Measurements from ENCODE around the gene THSD7A.

The THSD7A gene

DNA sequence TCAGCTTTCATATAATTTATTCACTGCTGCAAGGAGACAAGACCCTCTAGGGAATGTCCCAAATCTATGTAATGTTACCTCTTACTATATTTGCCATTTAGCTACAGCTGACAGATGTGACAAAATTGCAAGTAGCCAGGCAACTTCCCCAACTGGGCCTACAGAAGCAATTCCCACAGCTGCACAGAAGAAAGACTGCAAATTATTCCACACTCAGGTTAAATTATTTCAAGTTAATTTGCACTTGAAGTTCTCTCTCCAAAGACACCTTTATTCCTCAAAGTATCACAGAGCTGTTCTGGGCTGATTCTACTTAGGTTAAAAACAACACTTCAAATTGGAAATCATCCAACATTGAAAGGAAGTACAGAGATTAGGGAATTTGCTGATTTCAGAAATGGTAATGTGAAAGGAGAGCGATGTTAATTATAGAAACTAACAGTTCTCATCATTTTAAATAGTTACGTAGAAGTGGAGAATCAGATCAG, 133.6 kb downstream of the THSD7A start:
- Histone ChIP-seq H3K27ac (ENCODE audit: low read length) (no peak overlapping the region), H3K27me3 (replicated peaks; ENCODE audit: insufficient read depth, low read length) (no peaks in the 10 kb centered on the region), H3K36me3 (replicated peaks; ENCODE audit: insufficient read depth, low read length) (no peaks in the 10 kb centered on the region), H3K9me3 (replicated peaks; ENCODE audit: insufficient read depth, low read length) (no peaks in the 10 kb centered on the region), H3K4me2 (ENCODE audit: low read depth, low read length) (no peak overlapping the region), H3K9me2 (replicated peaks; ENCODE audit: insufficient read depth, low read length) (no peaks in the 10 kb centered on the region), H3F3A (ENCODE audit: insufficient read depth, low read length) (no peaks in the 10 kb centered on the region), H4K20me1 (ENCODE audit: insufficient read depth, low read length) (no peaks in the 10 kb centered on the region), H3K9ac (ENCODE audit: low read length) (no peak overlapping the region), H3K4me1 (ENCODE audit: low read length) (no peaks in the 10 kb centered on the region), H3K4me3 (ENCODE audit: low read length) (no peak overlapping the region), H3K79me2 (ENCODE audit: low read length) (no peaks in the 10 kb centered on the region), H2AFZ (ENCODE audit: low read length) (no peak overlapping the region)
- TF ChIP-seq EZH2 (optimal IDR thresholded peaks at IDR 0.05; ENCODE audit: low read depth, low read length) (no peak), EZH2phosphoT487 (IDR thresholded peaks at IDR 0.05; ENCODE audit: low read length) (no peak)
- TF ChIP-seq, protein P1, sequence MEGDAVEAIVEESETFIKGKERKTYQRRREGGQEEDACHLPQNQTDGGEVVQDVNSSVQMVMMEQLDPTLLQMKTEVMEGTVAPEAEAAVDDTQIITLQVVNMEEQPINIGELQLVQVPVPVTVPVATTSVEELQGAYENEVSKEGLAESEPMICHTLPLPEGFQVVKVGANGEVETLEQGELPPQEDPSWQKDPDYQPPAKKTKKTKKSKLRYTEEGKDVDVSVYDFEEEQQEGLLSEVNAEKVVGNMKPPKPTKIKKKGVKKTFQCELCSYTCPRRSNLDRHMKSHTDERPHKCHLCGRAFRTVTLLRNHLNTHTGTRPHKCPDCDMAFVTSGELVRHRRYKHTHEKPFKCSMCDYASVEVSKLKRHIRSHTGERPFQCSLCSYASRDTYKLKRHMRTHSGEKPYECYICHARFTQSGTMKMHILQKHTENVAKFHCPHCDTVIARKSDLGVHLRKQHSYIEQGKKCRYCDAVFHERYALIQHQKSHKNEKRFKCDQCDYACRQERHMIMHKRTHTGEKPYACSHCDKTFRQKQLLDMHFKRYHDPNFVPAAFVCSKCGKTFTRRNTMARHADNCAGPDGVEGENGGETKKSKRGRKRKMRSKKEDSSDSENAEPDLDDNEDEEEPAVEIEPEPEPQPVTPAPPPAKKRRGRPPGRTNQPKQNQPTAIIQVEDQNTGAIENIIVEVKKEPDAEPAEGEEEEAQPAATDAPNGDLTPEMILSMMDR (IDR thresholded peaks at IDR 0.05; ENCODE audit: low read length) = no peak
- DNase-seq = no peak

DNA sequence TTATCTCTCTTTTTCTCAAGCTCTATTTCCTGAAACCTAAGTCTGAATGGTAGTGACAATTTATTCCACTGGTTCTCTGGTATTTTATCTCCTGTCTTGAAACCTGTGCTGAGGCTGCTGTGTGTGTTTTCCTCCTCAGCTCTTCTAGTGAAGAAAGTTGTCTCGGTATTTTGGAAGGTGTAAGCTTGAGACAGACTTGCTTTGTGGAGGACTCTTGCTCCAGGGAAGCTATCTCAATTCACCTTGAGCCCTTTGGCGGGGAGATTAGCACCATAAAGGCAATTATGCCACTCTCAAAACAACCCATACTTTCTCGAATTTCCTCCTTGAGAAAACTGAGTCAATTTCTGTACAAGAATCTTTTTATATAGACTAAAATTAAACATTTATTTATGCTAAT, 141.6 kb downstream of the THSD7A start:
- H3K4me1 ChIP-seq (ENCODE audit: low read length) = no peaks in the 10 kb centered on the region
- H3K36me3 ChIP-seq (replicated peaks; ENCODE audit: insufficient read depth, low read length) = no peaks in the 10 kb centered on the region
- H3K9me3 ChIP-seq (replicated peaks; ENCODE audit: insufficient read depth, low read length) = no peaks in the 10 kb centered on the region
- no peaks in the 10 kb centered on the region for H4K20me1 ChIP-seq (ENCODE audit: insufficient read depth, low read length)
- DNase-seq = no peak
- H3K9me2 ChIP-seq (replicated peaks; ENCODE audit: insufficient read depth, low read length) = no peaks in the 10 kb centered on the region
- H3K79me2 ChIP-seq (ENCODE audit: low read length) = no peaks in the 10 kb centered on the region
- H3K27ac ChIP-seq (ENCODE audit: low read length) = no peak overlapping the region
- no peaks in the 10 kb centered on the region for H3K27me3 ChIP-seq (replicated peaks; ENCODE audit: insufficient read depth, low read length)
- H3F3A ChIP-seq (ENCODE audit: insufficient read depth, low read length) = no peaks in the 10 kb centered on the region
- no peak overlapping the region for H3K4me3 ChIP-seq (ENCODE audit: low read length)
- H2AFZ ChIP-seq (ENCODE audit: low read length) = no peak overlapping the region
- no peak overlapping the region for H3K9ac ChIP-seq (ENCODE audit: low read length)
- TF ChIP-seq EZH2 (optimal IDR thresholded peaks at IDR 0.05; ENCODE audit: low read depth, low read length) = no peak
- TF ChIP-seq EZH2phosphoT487 (IDR thresholded peaks at IDR 0.05; ENCODE audit: low read length) = no peak
- TF ChIP-seq, protein P1 (IDR thresholded peaks at IDR 0.05; ENCODE audit: low read length) = no peak
- no peak overlapping the region for H3K4me2 ChIP-seq (ENCODE audit: low read depth, low read length)

DNA sequence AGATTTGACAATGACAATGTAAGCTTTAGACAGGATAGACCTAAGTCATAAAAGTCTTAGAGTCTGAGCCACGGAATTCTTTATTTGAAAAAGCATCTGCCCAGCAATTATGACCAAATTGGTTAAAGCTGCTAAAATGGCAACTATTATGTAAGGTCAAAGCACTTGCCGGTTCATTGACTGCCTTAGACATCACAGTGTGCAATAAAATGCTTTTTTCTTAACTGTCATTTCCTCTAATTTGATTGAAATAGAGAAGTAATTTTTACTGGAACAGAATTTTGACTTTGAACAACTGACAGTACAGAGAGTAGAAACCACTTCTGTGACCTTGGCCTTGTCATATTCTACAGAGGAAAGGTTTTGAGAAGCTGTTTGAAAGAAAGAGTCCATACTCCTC, 142.9 kb downstream of the THSD7A start:
- Histone ChIP-seq H3K4me3 (ENCODE audit: low read length) (no peak overlapping the region), H2AFZ (ENCODE audit: low read length) (no peak overlapping the region), H3K9ac (ENCODE audit: low read length) (no peak overlapping the region), H3K9me2 (replicated peaks; ENCODE audit: insufficient read depth, low read length) (no peaks in the 10 kb centered on the region), H3K27ac (ENCODE audit: low read length) (no peak overlapping the region), H3K9me3 (replicated peaks; ENCODE audit: insufficient read depth, low read length) (no peaks in the 10 kb centered on the region), H3K4me2 (ENCODE audit: low read depth, low read length) (no peak overlapping the region), H4K20me1 (ENCODE audit: insufficient read depth, low read length) (no peaks in the 10 kb centered on the region), H3F3A (ENCODE audit: insufficient read depth, low read length) (no peaks in the 10 kb centered on the region), H3K36me3 (replicated peaks; ENCODE audit: insufficient read depth, low read length) (no peaks in the 10 kb centered on the region), H3K4me1 (ENCODE audit: low read length) (no peaks in the 10 kb centered on the region), H3K79me2 (ENCODE audit: low read length) (no peaks in the 10 kb centered on the region), H3K27me3 (replicated peaks; ENCODE audit: insufficient read depth, low read length) (no peaks in the 10 kb centered on the region)
- TF ChIP-seq EZH2 (optimal IDR thresholded peaks at IDR 0.05; ENCODE audit: low read depth, low read length) = no peak
- TF ChIP-seq EZH2phosphoT487 (IDR thresholded peaks at IDR 0.05; ENCODE audit: low read length) = no peak
- TF ChIP-seq, protein P1 (IDR thresholded peaks at IDR 0.05; ENCODE audit: low read length) = no peak
- DNase-seq = no peak
